NCI-H774 (cell line): ENCODE data around the gene IDH3G.
A peak's percentile ranks its signal among the peaks of the same experiment; 100 is the strongest.

ENCODE experiments used
- DNase-seq: peaks from one replicate; lab custom pipeline; 2025; lab: John Stamatoyannopoulos, UW

The IDH3G gene

DNA sequence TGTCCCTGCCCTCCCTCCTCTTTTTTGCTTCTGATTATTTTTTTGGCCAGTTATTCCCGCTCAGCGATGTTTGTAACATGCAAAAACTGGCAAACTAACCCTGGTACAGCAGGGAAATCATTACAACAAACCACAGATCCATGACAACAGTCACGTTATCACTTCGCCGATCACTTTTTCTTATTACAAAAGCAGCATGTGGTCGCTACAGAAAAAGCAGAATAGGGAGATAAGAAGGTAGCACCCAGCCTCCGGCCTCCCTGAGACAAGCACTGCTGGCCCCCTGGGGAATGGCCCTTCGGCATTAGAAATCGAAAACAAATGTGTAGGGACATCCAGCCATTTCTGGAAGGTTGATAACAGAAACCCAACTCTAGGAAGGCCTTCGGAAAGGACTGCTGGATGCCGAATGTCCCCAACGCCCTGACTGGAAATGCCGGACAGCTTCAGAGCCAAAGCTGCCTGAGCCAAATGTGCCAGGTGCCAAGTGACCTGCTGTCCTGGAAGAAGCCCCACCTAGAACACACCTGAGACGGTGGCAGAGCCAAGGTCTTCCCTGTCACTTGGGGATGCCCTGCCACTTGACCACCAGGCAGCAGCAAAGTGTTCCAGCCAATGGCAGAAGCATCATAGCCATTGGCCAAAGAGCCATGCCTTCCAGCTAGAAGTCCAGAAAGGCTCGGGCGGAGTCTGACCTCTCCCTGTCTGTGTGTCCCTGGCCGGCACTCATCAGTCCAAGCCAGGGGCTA, 2.9 kb downstream of the IDH3G start:
- no peak for DNase-seq

DNA sequence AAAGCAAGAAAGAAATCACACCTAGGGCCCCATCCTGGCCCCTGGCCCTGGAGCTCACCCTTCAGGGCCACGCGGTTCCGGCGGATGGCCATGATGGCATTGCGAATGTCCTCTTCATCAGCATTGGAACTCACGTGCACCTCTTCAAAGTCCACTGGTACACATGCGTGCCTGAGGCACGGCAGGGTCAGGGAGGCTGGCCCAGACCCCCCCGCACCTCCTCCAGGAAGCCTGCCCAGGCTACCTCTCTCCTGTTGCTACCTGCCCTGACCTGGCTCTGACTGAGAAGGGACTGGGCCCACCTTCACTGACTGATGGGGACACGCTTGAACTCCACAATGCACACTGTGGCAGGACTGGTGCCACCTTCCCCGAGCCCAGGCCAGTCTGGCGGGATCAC, 4.5 kb downstream of the IDH3G start:
- no peak for DNase-seq

DNA sequence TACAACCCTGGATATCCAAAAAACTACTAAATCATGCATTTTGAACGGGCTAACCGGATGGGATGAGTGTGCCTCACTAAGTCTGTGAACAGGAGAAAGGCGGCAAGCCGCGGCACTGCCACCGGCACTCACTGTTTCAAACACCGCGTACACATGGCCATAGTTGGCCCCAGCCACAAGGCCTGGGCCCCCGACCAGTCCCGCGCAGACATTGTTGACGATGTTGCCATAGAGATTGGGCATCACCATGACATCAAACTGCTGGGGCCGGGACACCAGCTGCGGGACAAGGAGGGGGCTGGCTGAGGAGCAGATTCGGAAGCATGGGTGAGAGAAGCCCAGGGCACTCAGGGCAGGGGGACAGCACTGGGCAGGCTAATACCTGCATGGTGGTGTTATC, 7.5 kb downstream of the IDH3G start:
- DNase-seq = no peak

DNA sequence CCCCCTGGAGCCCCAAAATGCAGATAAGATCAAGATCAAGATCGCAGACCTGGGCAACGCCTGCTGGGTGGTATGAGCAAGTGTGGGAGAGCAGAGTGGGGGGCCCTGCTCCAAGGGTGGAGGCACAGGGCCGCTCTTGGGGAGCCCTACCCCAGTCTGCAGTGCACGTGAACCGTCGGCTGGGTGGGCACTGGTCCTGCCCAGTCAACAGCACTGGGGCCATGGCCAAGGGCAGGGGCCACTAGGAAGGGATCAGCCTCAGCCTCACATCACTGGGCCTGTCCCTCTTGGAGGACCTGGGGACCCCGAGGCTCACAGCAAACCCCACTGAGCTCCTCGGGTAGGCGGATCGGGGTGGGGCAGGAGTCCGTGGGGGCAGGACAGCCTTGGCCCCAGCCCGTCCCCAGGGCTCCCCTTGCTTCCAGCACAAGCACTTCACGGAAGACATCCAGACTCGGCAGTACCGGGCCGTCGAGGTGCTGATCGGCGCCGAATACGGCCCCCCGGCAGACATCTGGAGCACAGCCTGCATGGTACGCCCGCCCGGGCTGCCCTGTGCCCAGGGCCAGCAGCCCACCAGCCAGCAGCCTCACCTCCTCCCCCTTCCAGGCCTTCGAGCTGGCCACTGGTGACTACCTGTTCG, 9.7 kb downstream of the IDH3G start:
- DNase-seq = no peak

- DNase-seq = no peak
Observed at GRCh38 chrX:153783378-153784013, 10.7 kb downstream of the IDH3G start.

DNA sequence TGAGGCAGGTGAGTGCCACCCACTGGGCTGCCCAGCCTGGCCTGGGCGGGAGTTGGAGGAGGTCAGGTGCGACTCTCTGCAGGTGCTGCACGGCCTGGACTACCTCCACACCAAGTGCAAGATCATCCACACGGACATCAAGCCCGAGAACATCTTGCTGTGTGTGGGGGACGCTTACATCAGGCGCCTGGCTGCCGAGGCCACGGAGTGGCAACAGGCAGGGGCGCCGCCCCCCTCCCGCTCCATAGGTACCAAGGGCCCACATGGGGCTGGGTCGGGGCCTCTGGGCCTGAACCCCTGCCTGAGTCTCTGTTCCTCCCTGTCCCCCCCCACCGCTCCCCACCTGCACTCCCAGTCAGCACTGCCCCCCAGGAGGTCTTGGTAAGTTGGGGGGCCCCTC, 11.3 kb downstream of the IDH3G start:
- DNase-seq = no peak

DNA sequence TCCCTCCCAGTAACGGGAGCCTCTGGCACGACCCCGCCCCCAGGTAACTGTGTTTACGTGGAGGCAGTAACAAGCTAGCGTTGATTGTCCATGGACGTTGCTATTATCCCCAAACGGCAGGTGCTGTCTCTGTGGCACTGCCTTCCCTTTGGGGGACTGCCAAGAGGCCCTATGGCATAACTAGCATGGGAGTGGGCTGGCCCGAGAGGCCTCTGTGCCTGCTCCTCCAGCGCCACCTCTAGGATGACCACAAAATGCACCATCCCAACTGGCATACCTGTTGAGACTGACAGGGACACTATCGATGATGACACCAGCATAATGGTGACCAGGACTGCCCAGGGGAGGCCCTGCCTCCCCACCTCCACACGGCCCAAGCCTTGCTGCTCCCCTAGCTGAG, 11.9 kb downstream of the IDH3G start:
- peak; percentile 93 for DNase-seq

GRCh38 chrX:153781428-153782047, 12.6 kb downstream of the IDH3G start:
- DNase-seq = peak; percentile 2

GRCh38 chrX:153780678-153781427, 13.3 kb downstream of the IDH3G start, which contains the start of gene SRPK3:
SRPK3 (plus strand) TSS chrX:153781041; CDS start chrX:153781087, 46 bp downstream.
- DNase-seq = no peak

GRCh38 chrX:153779891-153780677, 14.1 kb downstream of the IDH3G start:
- peak; percentile 2 for DNase-seq

- no peak for DNase-seq
Observed at GRCh38 chrX:153778684-153779101, 15.5 kb downstream of the IDH3G start.

DNA sequence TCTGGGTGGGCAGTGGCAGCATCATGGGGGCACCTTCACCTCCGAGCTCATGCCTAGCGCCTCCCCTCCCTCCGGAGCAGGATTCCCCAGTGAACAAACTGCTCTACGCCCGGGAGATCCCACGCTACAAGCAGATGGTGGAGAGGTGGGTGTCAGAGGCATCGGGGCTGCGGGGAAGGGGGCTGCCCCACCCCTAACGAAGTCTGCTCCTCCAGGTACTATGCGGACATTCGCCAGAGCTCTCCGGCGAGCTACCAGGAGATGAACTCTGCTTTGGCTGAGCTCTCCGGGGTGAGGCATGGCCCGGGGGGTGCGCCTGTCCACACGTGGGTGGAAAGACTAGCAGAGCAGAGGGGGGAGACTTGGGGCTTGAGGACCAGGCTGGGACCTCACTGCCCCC, 16.0 kb downstream of the IDH3G start:
- DNase-seq = no peak

DNA sequence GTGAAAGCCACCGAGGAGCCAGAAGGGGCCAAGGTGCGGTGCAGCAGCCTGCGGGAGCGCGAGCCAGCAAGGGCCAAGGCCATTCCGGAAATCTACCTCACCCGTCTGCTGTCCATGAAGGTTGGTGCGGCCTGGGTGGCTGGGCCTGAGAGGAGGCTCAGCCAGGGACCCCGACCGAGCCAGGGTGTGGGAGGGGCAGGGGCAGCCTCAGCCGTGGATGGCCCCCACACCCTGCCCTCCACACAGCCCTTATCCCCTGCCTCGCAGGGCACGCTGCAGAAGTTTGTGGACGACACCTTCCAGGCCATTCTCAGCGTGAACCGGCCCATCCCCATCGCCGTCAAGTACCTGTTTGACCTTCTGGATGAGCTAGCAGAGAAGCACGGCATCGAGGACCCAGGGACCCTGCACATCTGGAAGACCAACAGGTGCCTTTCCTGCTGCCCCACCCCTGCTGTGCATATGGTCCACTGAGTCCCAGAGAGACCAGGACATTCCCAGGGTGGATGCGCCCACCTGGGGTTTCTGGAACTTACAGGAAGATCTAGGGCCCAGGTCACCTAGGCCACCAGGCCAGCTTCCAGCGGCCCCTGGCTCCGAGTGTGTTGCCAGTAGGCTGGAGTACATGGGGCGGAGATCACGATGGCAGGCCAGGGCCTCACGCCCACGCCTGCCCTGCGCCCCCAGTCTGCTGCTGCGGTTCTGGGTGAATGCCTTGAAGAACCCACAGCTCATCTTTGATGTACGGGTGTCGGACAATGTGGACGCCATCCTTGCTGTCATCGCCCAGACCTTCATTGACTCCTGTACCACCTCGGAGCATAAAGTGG, 16.7 kb downstream of the IDH3G start:
- no peak for DNase-seq

- DNase-seq = no peak
Observed at GRCh38 chrX:153776611-153777045, 17.5 kb downstream of the IDH3G start.

DNA sequence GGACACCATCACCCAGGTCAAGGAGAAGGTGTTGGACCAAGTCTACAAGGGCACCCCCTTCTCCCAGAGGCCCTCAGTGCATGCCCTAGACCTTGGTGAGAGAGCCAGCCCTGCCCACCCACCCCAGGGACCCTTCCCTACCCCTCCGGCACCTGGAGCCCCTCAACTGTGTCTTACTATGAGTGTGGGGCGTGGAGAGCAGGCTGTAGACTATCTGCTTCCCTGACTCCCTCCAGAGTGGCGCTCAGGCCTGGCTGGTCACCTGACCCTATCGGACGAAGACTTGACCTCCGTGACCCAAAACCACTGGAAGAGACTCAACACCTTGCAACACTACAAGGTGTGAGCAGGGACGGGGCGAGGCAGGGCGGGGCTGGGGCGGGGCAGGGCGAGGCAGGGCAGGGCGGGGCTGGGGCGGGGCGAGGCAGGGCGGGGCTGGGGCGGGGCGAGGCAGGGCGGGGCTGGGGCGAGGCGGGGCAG, 18.0 kb downstream of the IDH3G start:
- no peak for DNase-seq

- DNase-seq = no peak
Observed at GRCh38 chrX:153775293-153776119, 18.7 kb downstream of the IDH3G start.

- DNase-seq = no peak
Observed at GRCh38 chrX:153774576-153775292, 19.4 kb downstream of the IDH3G start.
